ENCODE data around the gene GNPTAB.
A peak's percentile ranks its signal among the peaks of the same experiment; 100 is the strongest.
"Not testable (repeated sequence)": the region's sequence is repeated elsewhere in the genome, so short reads cannot be mapped to it uniquely, and the experiment has no call there.

GNPTAB gene

GRCh38 chr12:101852998-101853397, 22.2 kb upstream of the GNPTAB start:
- DNase-seq (ENCODE audit: low spot score) = no peak

GRCh38 chr12:101850199-101850598, 19.4 kb upstream of the GNPTAB start:
- no peak for DNase-seq (ENCODE audit: low spot score)

GRCh38 chr12:101847325-101847724, 16.6 kb upstream of the GNPTAB start:
- DNase-seq (ENCODE audit: low spot score) = no peak

DNA sequence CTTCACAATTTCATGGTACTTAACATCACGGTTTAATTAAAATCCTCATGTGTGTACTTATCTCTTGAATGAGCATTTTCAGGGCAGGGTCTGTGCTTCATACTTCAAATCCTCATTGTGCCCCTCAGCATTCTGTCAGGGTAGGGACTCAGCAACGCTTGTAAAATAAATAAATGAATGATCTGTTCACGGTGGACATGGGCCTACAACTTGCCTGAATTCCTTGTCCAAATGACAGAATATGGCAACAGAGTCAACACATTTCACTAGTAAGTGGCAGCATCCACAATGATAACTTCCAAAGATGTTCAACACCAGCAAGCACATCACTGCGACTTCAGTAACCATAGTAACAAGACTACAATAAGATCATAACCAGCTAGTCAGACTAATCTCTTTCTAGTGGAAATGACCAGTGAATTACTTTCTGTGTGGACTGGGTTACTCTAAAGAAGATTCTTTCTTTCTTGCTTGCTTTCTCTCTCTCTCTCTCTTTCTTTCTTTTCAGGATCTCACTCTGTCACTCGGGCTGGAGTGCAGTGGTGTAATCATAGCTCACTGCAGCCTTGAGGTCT, 14.5 kb upstream of the GNPTAB start:
- no peak for DNase-seq (ENCODE audit: low spot score)

- no peak for DNase-seq (ENCODE audit: low spot score)
Observed at GRCh38 chr12:101841069-101841468, 10.3 kb upstream of the GNPTAB start.

DNA sequence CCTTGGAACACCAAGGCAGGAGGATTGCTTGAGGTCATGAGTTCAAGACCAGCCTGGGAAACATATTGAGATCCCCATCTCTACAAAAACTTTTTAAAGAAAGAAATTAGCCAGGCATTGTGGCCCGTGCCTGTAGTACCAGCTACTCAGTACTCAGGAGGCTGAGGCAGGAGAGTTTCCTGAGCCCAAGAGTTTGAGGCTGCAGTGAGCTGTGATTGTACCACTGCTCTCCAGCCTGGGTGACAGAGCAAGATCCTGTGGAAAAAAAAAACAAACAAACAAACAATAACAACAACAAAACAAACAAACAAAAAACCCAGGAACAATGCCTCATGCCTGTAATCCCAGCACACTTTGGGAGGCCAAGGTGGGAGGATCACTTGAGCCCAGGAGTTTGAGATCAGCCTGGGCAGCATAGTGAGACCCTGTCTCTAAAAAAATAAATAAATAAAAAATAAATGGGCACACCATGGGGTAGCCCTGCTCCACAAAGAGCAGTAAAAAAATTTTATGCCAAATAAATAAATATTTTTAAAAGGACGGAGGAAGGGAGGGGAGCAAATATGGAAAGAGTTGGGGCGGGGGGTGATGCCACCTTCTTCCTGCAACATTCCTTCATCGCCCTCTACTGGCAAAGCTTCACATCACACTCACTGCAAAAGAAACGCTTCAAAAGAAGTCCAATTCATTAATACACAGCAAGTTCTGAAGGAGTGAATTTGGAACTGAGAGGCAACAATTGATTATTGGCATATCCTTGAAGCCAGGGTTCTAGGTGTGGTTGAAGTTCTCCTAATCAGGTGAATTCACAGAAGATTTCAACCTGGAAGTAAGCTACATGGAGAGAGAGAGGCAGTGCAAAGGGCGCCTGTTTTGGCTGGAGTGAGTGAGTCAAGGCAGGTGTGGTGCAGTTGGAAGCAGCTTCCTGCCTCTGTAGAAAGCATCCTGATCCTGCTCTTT, 8.8 kb upstream of the GNPTAB start:
- DNase-seq (ENCODE audit: low spot score) = peak; percentile 46

DNA sequence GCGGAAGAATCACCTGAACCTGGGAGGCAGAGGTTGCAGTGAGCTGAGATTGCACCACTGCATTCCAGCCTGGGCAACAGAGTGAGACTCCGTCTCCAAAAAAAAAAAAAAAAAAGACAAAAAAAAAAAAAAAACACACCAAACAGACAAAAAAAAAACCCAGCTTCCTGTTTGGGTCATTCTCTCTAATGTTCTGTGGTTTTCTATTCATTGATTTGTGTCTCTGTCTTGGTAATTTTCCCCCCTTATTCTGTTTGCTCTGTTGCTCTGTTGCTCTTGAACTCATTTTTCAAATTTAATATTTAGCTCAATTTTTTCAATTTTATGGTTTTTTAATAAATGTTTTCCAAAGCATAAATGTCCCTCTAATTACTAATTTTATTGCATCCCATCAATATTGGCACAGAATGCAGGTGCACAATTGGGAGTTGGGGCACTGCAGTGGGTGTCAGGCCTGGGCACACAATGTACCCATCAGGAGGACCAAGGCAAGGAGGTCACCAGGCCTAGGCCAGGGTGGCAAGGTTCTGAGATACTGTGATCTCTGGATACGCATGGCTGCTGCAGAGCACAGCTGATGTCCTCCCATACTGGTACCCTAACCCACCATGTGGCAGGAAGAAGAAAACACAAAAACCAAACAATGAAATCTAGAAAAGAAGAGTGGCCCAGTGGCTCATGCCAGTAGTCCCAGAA, 8.0 kb upstream of the GNPTAB start:
- no peak for DNase-seq (ENCODE audit: low spot score)

DNA sequence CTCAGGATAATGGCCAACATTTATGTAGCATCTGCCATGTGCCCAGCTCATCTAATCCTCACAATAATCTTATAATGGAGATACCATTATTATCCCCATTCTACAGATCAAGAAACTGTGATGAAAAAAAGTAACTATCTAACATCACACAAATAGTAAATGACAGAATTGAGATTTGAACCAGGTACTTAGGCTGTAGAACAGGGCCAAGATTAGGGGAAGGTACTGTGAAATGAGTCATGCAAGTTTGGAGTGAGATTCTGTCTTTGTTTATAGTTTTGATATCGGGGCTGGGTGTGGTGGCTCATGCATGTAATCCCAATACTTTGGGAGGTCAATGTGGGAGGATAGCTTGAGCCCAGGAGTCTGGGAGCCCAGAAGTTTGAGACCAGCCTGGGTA, 1.3 kb upstream of the GNPTAB start:
- no peak for DNase-seq (ENCODE audit: low spot score)

DNA sequence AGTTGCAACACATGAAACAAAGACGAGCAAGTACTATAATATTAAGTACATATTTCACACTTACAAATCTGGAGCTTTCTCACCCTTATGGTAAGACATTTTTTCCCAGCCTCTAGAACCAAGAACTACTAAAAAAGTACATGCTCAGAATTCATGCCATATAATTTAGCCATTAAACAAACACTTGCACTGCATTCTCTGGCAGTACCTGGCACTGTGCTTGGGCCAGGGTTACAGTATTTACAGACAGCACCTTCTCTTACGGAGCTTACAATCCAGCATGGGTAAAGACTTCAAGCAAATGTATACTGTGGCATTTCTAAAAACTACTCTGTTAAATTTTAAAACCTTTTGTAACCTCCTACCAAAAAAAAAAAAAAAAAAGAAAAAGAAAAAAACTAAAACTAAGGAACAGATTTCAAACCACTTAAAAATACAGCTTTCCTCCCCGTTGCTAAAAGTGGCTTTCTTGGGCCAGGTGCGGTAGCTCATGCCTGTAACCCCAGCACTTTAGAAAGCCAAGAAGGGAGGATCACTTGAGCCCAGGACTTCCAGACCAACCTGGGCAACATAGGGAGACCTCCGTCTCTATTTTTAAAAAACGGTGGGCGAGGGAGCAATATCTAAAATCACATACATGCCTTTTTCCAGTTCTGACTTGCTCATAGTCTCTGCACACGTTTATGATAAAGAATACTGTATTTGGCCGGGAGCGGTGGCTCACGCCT, 956 bp downstream of the GNPTAB start:
- DNase-seq (ENCODE audit: low spot score) = no peak

DNA sequence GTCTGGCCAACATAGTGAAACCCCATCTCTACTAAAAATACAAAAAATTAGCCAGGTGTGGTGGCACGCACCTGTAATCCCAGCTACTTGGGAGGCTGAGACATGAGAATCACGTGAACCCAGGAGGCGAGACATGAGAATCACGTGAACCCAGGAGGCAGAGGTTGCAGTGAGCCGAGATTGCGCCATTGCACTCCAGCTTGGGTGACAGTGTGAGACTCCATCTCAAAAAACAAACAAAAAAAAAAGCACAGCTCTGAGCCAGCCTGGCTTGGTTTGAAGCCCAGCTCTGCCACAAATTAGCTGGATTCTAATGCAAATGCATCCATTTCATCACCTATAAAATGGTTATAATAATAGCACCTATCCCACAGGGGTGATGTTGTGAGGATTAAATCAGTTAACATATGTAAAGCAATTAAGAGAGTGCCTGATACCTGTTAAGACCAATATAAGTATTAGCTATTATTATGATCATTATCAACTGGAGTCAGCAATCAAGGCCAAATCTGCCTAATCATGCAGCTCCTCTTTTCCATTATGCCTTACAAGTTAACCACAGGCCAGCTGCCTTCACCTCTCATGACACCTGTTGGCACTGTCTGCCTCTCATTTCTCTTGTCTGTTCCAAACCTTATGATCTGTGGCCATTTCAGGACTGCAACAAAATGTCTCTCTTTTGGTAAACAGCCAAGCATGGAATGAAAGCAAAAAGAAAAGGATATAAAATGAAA, 2.1 kb downstream of the GNPTAB start:
- no peak for DNase-seq (ENCODE audit: low spot score)

GRCh38 chr12:101826766-101827368, 3.9 kb downstream of the GNPTAB start:
- no peak for DNase-seq (ENCODE audit: low spot score)

GRCh38 chr12:101824831-101825230, 5.9 kb downstream of the GNPTAB start:
- no peak for DNase-seq (ENCODE audit: low spot score)

DNA sequence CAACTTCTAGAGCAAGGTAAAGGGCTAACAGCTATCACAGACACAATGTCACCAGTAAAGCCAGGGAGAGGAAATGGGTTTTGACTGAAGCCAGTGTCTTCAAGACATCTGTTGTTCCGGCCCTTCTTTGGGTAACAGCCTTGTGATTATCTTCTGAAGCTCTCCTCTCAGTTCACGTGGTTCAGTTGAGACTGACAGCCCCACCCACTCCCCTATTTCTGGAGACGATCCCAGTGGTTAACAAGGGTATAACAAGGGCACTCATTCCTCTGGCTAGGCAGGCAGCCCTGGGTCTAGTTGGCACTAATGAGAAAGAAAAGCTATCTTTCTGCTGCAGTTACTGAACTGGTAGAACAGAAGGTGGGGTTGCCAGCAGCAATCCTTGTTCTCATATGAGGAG, 6.9 kb downstream of the GNPTAB start:
- DNase-seq (ENCODE audit: low spot score) = no peak

- DNase-seq (ENCODE audit: low spot score) = no peak
Observed at GRCh38 chr12:101823039-101823438, 7.7 kb downstream of the GNPTAB start.

- no peak for DNase-seq (ENCODE audit: low spot score)
Observed at GRCh38 chr12:101819467-101819866, 11.3 kb downstream of the GNPTAB start.

GRCh38 chr12:101818689-101819088, 12.1 kb downstream of the GNPTAB start:
- DNase-seq (ENCODE audit: low spot score) = not testable (repeated sequence)

- DNase-seq (ENCODE audit: low spot score) = no peak
Observed at GRCh38 chr12:101813117-101813516, 17.6 kb downstream of the GNPTAB start.

- not testable (repeated sequence) for DNase-seq (ENCODE audit: low spot score)
Observed at GRCh38 chr12:101812716-101813115, 18.0 kb downstream of the GNPTAB start.

DNA sequence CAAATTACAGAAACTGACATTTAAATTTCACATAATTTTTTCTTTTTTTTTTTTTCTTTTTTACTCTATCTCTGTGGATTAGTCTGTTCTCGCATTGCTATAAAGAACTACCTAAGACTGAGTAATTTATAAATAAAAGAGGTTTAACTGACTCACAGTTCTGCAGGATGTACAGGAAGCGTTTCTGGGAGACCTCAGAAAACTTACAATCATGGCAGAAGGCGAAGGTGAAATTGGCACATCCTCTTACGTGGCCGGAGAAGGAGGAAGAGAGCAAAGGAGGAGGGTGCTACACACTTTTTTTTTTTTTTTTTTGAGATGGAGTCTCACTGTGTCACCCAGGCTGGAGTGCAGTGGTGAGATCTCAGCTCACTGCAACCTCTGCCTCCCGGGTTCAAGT, 19.4 kb downstream of the GNPTAB start:
- DNase-seq (ENCODE audit: low spot score) = not testable (repeated sequence)

DNA sequence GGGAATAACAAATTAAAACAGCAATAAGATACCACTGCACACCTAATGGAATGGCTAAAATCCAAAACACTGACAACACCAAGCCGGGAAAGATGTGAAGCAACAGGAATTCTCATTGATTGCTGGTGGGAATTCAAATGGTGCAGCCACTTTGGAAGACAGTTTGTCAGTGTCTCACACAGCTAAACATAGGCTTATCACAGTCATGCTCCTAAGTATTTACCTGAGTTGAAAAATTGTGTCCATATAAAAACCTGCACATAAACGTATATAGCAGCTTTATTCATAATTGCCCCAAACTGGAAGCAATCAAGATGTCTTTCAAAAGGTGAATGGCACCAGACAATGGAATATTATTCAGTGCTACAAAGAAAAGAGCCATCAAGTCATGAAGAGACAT, 21.6 kb downstream of the GNPTAB start:
- no peak for DNase-seq (ENCODE audit: low spot score)

GRCh38 chr12:101806265-101806664, 24.5 kb downstream of the GNPTAB start:
- DNase-seq (ENCODE audit: low spot score) = no peak

Measured in kidney capillary endothelial cell (primary cell).